Heart left ventricle (tissue), 13 donors: ENCODE data around the gene SLC35A2.

Source experiments
- POLR2A ChIP-seq, 2 donors: fragments of 450-650 bp; IDR thresholded peaks; one replicate each; pipeline ENCODE4 v1.6.1; 2017; ENCODE audit warnings: antibody characterized with exemption in 2 of 2, mild to moderate bottlenecking in 2 of 2, moderate library complexity in 2 of 2
- TF ChIP-seq, protein P1 (sequence below), 12 donors: fragments of 200-600 bp; sonication (generic) in 4 of 12; IDR thresholded peaks; one replicate each; pipeline versions ENCODE4 v1.5.0 to v1.8.0; 2018 to 2022; ENCODE audit warnings: antibody characterized with exemption in 12 of 12, mild to moderate bottlenecking in 5 of 12
- donor health status: ischemic (EF 13 %, LVEDD 7.1; RV severe dilation, severe dysfunction).
- donor health status: DM: no; HTN: yes; CAD: no.
- donor health status: DM: no; HTN: no; CAD: no.
- donor health status: ischemic (EF 25% LVEDD 6.9; RV normal size, moderate dysfunction).
- donor health status: ischemic (EF 25% LVEDD 5.7; RV mildly dilated, moderate dysfunction).
- donor health status: ischemic (EF 35%, LVEDD 5.7; RV mildly dilated, moderate dysfunction).
- donor health status: nonischemic (EF 11% LVEDD 7.7; RV severe dilation, severe dysfunction).
- donor health status: DM: yes; HTN: yes; CAD: no.
- donor health status: PGD.
- donor health status: ischemic (EF 29% LVEDD 5.4; RV normal size, mild dysfunction).
- donor health status: nonischemic (EF 23%, LVEDD 6.1; RV moderate dilation, normal function).

DNA sequence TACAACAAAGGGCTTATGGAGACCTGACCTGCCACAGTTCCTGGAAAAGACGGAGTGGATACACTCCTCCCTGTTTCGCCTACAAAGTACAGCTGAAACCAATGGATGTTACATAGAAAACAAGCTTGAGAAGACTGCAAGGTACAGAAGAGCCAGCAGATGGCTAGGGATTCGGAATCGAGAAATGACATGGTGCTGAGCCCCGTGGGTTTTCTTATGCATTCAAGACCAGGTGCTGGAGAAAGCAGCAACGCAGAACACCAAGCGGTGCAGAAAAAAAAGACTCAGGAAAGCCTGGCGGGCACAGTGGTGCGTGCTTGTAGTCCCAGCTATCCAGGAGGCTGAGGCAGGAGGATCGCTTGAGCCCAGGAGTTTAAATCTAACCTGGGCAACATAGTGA lies 27.7 kb downstream of the SLC35A2 start:
- TF ChIP-seq, protein P1, sequence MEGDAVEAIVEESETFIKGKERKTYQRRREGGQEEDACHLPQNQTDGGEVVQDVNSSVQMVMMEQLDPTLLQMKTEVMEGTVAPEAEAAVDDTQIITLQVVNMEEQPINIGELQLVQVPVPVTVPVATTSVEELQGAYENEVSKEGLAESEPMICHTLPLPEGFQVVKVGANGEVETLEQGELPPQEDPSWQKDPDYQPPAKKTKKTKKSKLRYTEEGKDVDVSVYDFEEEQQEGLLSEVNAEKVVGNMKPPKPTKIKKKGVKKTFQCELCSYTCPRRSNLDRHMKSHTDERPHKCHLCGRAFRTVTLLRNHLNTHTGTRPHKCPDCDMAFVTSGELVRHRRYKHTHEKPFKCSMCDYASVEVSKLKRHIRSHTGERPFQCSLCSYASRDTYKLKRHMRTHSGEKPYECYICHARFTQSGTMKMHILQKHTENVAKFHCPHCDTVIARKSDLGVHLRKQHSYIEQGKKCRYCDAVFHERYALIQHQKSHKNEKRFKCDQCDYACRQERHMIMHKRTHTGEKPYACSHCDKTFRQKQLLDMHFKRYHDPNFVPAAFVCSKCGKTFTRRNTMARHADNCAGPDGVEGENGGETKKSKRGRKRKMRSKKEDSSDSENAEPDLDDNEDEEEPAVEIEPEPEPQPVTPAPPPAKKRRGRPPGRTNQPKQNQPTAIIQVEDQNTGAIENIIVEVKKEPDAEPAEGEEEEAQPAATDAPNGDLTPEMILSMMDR (IDR thresholded peaks at IDR 0.05) = no peak
- no peak for TF ChIP-seq POLR2A (IDR thresholded peaks at IDR 0.05)
